ENCODE measurements around the gene CNTN4.

DNA sequence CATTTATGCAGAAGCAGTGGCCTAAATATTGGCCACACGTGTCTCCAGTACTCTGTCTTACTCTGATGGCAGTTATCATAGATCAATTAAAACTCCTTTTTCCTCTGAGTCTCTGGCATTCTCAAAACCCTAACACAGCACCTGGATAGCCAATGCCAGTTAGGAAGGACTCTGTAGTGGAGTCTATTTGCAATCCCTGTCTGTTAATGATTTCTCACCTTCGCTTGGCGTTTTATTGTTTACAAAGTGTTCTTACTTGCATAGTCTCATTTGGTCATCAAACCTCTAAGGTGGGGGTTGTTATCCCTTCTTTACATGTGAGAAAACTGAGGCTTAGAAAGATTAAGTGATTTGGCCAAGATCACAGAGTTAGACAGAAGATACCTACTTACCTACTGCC lies 752.7 kb downstream of the CNTN4 start:
- TF ChIP-seq CTCF (IDR thresholded peaks at IDR 0.05; ENCODE audit: low read depth, low read length, missing input control) = no peak
- TF ChIP-seq ZBTB33 (IDR thresholded peaks at IDR 0.05) = no peak
- TF ChIP-seq, protein P1, sequence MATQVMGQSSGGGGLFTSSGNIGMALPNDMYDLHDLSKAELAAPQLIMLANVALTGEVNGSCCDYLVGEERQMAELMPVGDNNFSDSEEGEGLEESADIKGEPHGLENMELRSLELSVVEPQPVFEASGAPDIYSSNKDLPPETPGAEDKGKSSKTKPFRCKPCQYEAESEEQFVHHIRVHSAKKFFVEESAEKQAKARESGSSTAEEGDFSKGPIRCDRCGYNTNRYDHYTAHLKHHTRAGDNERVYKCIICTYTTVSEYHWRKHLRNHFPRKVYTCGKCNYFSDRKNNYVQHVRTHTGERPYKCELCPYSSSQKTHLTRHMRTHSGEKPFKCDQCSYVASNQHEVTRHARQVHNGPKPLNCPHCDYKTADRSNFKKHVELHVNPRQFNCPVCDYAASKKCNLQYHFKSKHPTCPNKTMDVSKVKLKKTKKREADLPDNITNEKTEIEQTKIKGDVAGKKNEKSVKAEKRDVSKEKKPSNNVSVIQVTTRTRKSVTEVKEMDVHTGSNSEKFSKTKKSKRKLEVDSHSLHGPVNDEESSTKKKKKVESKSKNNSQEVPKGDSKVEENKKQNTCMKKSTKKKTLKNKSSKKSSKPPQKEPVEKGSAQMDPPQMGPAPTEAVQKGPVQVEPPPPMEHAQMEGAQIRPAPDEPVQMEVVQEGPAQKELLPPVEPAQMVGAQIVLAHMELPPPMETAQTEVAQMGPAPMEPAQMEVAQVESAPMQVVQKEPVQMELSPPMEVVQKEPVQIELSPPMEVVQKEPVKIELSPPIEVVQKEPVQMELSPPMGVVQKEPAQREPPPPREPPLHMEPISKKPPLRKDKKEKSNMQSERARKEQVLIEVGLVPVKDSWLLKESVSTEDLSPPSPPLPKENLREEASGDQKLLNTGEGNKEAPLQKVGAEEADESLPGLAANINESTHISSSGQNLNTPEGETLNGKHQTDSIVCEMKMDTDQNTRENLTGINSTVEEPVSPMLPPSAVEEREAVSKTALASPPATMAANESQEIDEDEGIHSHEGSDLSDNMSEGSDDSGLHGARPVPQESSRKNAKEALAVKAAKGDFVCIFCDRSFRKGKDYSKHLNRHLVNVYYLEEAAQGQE (IDR thresholded peaks at IDR 0.05) = peak; percentile 11
- TF ChIP-seq RAD21 (IDR thresholded peaks at IDR 0.05) = no peak
- TF ChIP-seq RXRA (IDR thresholded peaks at IDR 0.05) = no peak
- no peak for TF ChIP-seq YY1 (IDR thresholded peaks at IDR 0.05)
- no peak for TF ChIP-seq JUND (IDR thresholded peaks at IDR 0.05)
- TF ChIP-seq, protein P2, sequence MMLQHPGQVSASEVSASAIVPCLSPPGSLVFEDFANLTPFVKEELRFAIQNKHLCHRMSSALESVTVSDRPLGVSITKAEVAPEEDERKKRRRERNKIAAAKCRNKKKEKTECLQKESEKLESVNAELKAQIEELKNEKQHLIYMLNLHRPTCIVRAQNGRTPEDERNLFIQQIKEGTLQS (IDR thresholded peaks at IDR 0.05) = no peak
- TF ChIP-seq EGR1 (IDR thresholded peaks at IDR 0.05; ENCODE audit: low read depth in 2 of 2) = no peak
- TF ChIP-seq SP1 (IDR thresholded peaks at IDR 0.05) = no peak
- no peak for TF ChIP-seq TAF1 (conservative IDR thresholded peaks at IDR 0.05)

Measured in liver (tissue), 3 donors.